Gastroesophageal sphincter (tissue), 3 donors: ENCODE results near the gene STRIP2.

Source experiments
- CTCF ChIP-seq, 4 experiments: fragments of 200-600 bp in 2 of 4; fragments of 450-650 bp in 2 of 4; sonication (generic) in 1 of 4; IDR thresholded peaks; one replicate each; pipeline ENCODE4 v1.5.1; 2017 to 2019; ENCODE audit warnings: antibody characterized with exemption in 4 of 4, mild to moderate bottlenecking in 2 of 4, moderate library complexity in 2 of 4
- POLR2A ChIP-seq, 2 donors: fragments of 450-650 bp; IDR thresholded peaks; one replicate each; pipeline ENCODE4 v1.6.1; 2017; ENCODE audit warnings: antibody characterized with exemption in 2 of 2, mild to moderate bottlenecking in 2 of 2, moderate library complexity in 1 of 2
- POLR2AphosphoS5 ChIP-seq: sonication (generic); formaldehyde crosslinking; IDR thresholded peaks from one replicate; pipeline ENCODE4 v1.6.1; 2017; ENCODE audit warnings: antibody characterized with exemption

- TF ChIP-seq CTCF (IDR thresholded peaks at IDR 0.05) (no peak), POLR2A (IDR thresholded peaks at IDR 0.05) (no peak), POLR2AphosphoS5 (no peak)
Observed at GRCh38 chr7:129421717-129422250, 12.4 kb upstream of the STRIP2 start.
